ENCODE data around the gene ONECUT3. TPM values are rescaled to one million over a fixed set of nuclear protein-coding genes. Genes with fewer than 3 reads are reported as not detected.

The ONECUT3 gene
- total RNA-seq, 1 experiment from 2014 or later = 20.0 TPM

GRCh38 chr19:1717970-1718264 lies 35.4 kb upstream of the ONECUT3 start:
- DNase-seq = no peak
- H3K4me1 Mint-ChIP-seq (ENCODE audit: low read depth, unreplicated experiment) = no peaks in the 10 kb centered on the region
- CTCF ChIA-PET = no interaction called here
- H3K9me3 Mint-ChIP-seq (ENCODE audit: low read depth, unreplicated experiment) = peaks cover 5% of the 10 kb centered on the region
- H3K27ac Mint-ChIP-seq (ENCODE audit: unreplicated experiment) = no peak overlapping the region
- TF ChIP-seq CTCF (IDR thresholded peaks at IDR 0.05; ENCODE audit: unreplicated experiment) = no peak
- intact Hi-C loops (cut with micrococcal nuclease; ENCODE audit: unreplicated experiment) = no loop called here
- peaks cover 4% of the 10 kb centered on the region for H3K36me3 Mint-ChIP-seq (ENCODE audit: insufficient read depth, unreplicated experiment)
- no peak overlapping the region for H3K4me3 Mint-ChIP-seq (ENCODE audit: low read depth, unreplicated experiment)
- BruUV-seq (replicated peaks) = no TSS peak
- H3K27me3 Mint-ChIP-seq (ENCODE audit: unreplicated experiment) = peaks cover 40% of the 10 kb centered on the region

DNA sequence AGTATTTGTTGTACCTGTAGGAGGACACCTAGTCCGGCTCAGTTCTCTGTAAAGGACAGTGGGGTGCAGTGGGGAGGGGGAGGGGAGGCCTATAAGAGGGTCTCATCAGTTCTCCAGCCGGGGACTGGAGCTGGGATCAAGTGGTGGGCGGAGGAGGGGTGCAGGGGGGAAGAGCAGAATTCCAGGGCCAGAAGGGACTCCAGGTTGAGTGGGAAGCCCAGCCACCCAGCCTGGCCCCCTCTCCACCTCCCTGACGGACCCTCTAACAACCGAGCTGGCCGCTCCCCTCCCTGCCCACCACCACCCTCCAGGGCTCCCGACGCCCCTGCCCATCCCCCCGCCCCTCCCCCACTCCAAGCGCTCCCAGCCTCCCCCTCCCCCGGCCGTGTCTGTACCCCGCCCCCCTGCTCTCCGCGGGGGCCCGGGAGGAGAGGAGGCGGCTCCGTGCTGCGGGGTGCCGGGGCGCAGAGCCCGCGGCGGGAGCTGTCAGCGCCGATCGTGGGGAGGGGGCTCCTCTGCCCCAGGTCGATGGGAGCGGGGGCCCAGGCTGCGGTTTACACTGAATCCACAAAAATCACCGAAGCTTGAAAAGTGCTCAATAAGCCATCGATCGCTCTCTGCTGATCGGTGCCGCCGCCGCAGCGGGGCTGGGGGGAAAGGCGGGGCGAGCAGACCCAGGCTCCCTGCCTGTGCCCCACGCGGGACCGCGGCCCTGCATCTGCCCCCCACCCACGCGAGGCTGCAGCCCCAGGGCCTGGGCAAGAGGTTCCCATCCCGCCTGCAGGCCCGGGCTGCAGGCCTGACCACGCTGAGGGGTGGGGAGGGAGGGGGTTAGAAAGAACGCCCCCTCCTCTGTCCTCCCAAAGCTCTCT lies 34.6 kb upstream of the ONECUT3 start:
- Mint-ChIP-seq H3K27ac (ENCODE audit: unreplicated experiment) (no peak overlapping the region), H3K4me1 (ENCODE audit: low read depth, unreplicated experiment) (no peaks in the 10 kb centered on the region), H3K9me3 (ENCODE audit: low read depth, unreplicated experiment) (peaks cover 5% of the 10 kb centered on the region), H3K27me3 (ENCODE audit: unreplicated experiment) (peaks cover 40% of the 10 kb centered on the region), H3K36me3 (ENCODE audit: insufficient read depth, unreplicated experiment) (peaks cover 4% of the 10 kb centered on the region), H3K4me3 (ENCODE audit: low read depth, unreplicated experiment) (no peak overlapping the region)
- CTCF ChIA-PET = no interaction called here
- DNase-seq = no peak
- no peak for TF ChIP-seq CTCF (IDR thresholded peaks at IDR 0.05; ENCODE audit: unreplicated experiment)
- intact Hi-C loops (cut with micrococcal nuclease; ENCODE audit: unreplicated experiment) = no loop called here
- no TSS peak for BruUV-seq (replicated peaks)

DNA sequence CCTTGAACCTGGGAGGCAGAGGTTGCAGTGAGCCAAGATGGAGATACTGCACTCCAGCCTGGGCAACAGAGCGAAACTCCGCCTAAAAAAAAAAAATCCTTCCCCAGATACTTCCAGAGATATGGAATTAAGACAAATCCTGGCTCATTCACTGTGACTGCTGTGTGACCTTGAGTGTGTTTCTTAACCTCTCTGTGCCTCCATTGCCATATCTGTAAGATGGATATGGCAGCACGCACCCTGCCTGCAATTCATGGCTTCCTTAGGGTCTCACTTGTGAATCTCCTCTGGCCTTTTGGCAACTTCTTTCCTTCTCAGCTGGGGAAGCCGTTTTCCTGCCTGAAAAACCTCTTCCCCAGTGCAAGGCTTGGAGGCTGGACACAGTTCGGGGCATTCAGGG lies 33.8 kb upstream of the ONECUT3 start:
- Mint-ChIP-seq H3K27me3 (ENCODE audit: unreplicated experiment) (peaks cover 40% of the 10 kb centered on the region), H3K36me3 (ENCODE audit: insufficient read depth, unreplicated experiment) (peaks cover 4% of the 10 kb centered on the region), H3K4me1 (ENCODE audit: low read depth, unreplicated experiment) (no peaks in the 10 kb centered on the region), H3K4me3 (ENCODE audit: low read depth, unreplicated experiment) (no peak overlapping the region), H3K9me3 (ENCODE audit: low read depth, unreplicated experiment) (peaks cover 5% of the 10 kb centered on the region), H3K27ac (ENCODE audit: unreplicated experiment) (no peak overlapping the region)
- no TSS peak for BruUV-seq (replicated peaks)
- DNase-seq = no peak
- intact Hi-C loops (cut with micrococcal nuclease; ENCODE audit: unreplicated experiment) = no loop called here
- no peak for TF ChIP-seq CTCF (IDR thresholded peaks at IDR 0.05; ENCODE audit: unreplicated experiment)
- CTCF ChIA-PET = no interaction called here

- H3K27ac Mint-ChIP-seq (ENCODE audit: unreplicated experiment) = no peak overlapping the region
- peaks cover 40% of the 10 kb centered on the region for H3K27me3 Mint-ChIP-seq (ENCODE audit: unreplicated experiment)
- H3K4me3 Mint-ChIP-seq (ENCODE audit: low read depth, unreplicated experiment) = no peak overlapping the region
- H3K9me3 Mint-ChIP-seq (ENCODE audit: low read depth, unreplicated experiment) = peaks cover 5% of the 10 kb centered on the region
- H3K4me1 Mint-ChIP-seq (ENCODE audit: low read depth, unreplicated experiment) = no peaks in the 10 kb centered on the region
- CTCF ChIA-PET = no interaction called here
- intact Hi-C loops (cut with micrococcal nuclease; ENCODE audit: unreplicated experiment) = no loop called here
- no peak for DNase-seq
- no TSS peak for BruUV-seq (replicated peaks)
- H3K36me3 Mint-ChIP-seq (ENCODE audit: insufficient read depth, unreplicated experiment) = peaks cover 9% of the 10 kb centered on the region
- no peak for TF ChIP-seq CTCF (IDR thresholded peaks at IDR 0.05; ENCODE audit: unreplicated experiment)
Measured at GRCh38 chr19:1720237-1720636, 33.1 kb upstream of the ONECUT3 start.

All from Calu3 (cell line).